GM18858 (cell line): ENCODE data around the gene ARHGAP6.

Source experiments
- ATAC-seq: cut with Tn5 transposase; IDR thresholded peaks from one replicate; pipeline ENCODE4 v1.9.1; 2021; ENCODE audit not compliant: unreplicated experiment

The ARHGAP6 gene

GRCh38 chrX:11464836-11465463 is 200.8 kb downstream of the ARHGAP6 start:
- ATAC-seq, result no peak

- ATAC-seq, result no peak
Observed at GRCh38 chrX:11464380-11464779, 201.3 kb downstream of the ARHGAP6 start.

GRCh38 chrX:11462648-11463047 is 203.1 kb downstream of the ARHGAP6 start:
- no peak for ATAC-seq

GRCh38 chrX:11462136-11462535 is 203.6 kb downstream of the ARHGAP6 start:
- ATAC-seq, result no peak

- no peak for ATAC-seq
Observed at GRCh38 chrX:11461201-11462001, 204.3 kb downstream of the ARHGAP6 start.

GRCh38 chrX:11460347-11460746 is 205.4 kb downstream of the ARHGAP6 start:
- ATAC-seq, result no peak

GRCh38 chrX:11458170-11458569 is 207.6 kb downstream of the ARHGAP6 start:
- ATAC-seq, result no peak

- no peak for ATAC-seq
Observed at GRCh38 chrX:11451151-11451550, 214.6 kb downstream of the ARHGAP6 start.

- no peak for ATAC-seq
Observed at GRCh38 chrX:11450354-11450753, 215.4 kb downstream of the ARHGAP6 start.

GRCh38 chrX:11449613-11450012 is 216.1 kb downstream of the ARHGAP6 start:
- ATAC-seq, result no peak

- no peak for ATAC-seq
Observed at GRCh38 chrX:11447418-11447817, 218.3 kb downstream of the ARHGAP6 start.

GRCh38 chrX:11446949-11447348 is 218.8 kb downstream of the ARHGAP6 start:
- ATAC-seq, result no peak

GRCh38 chrX:11446336-11446735 is 219.4 kb downstream of the ARHGAP6 start:
- no peak for ATAC-seq

GRCh38 chrX:11445540-11445939 is 220.2 kb downstream of the ARHGAP6 start:
- ATAC-seq, result no peak

GRCh38 chrX:11444052-11444451 is 221.7 kb downstream of the ARHGAP6 start:
- ATAC-seq, result no peak

- no peak for ATAC-seq
Observed at GRCh38 chrX:11439846-11440245, 225.9 kb downstream of the ARHGAP6 start.

- no peak for ATAC-seq
Observed at GRCh38 chrX:11438767-11439166, 227.0 kb downstream of the ARHGAP6 start.

- ATAC-seq, result no peak
Observed at GRCh38 chrX:11438380-11438723, 227.4 kb downstream of the ARHGAP6 start.

GRCh38 chrX:11437642-11438379 is 227.9 kb downstream of the ARHGAP6 start:
- ATAC-seq, result no peak

GRCh38 chrX:11435568-11435967 is 230.2 kb downstream of the ARHGAP6 start:
- no peak for ATAC-seq

GRCh38 chrX:11434607-11435006 is 231.1 kb downstream of the ARHGAP6 start:
- ATAC-seq, result no peak

GRCh38 chrX:11431786-11432185 is 233.9 kb downstream of the ARHGAP6 start:
- ATAC-seq, result no peak
